Measurements from ENCODE around the gene LEMD3.
"Not testable (repeated sequence)": the region's sequence is repeated elsewhere in the genome, so short reads cannot be mapped to it uniquely, and the experiment has no call there.

Gene LEMD3

GRCh38 chr12:65280306-65280705 is 110.9 kb downstream of the LEMD3 start:
- no peak for DNase-seq

GRCh38 chr12:65282840-65283239 is 113.5 kb downstream of the LEMD3 start:
- DNase-seq = no peak

GRCh38 chr12:65285532-65285931 is 116.1 kb downstream of the LEMD3 start:
- DNase-seq = not testable (repeated sequence)

GRCh38 chr12:65287426-65287825 is 118.0 kb downstream of the LEMD3 start:
- no peak for DNase-seq

- DNase-seq = no peak
Observed at GRCh38 chr12:65292241-65292640, 122.9 kb downstream of the LEMD3 start.

- no peak for DNase-seq
Observed at GRCh38 chr12:65293735-65294134, 124.4 kb downstream of the LEMD3 start.

- DNase-seq = no peak
Observed at GRCh38 chr12:65294641-65295262, 125.4 kb downstream of the LEMD3 start.

- DNase-seq = no peak
Observed at GRCh38 chr12:65296508-65297265, 127.3 kb downstream of the LEMD3 start.
